Measurements from ENCODE around the gene TPPP3. TPM values are rescaled to one million over a fixed set of nuclear protein-coding genes. Genes with fewer than 3 reads are reported as not detected.

Gene TPPP3
- total RNA-seq, 1 donor, result 0.99 TPM

GRCh38 chr16:67394155-67395104, 1.1 kb upstream of the TPPP3 start:
- no peak overlapping the region for H3K4me3 ChIP-seq (ENCODE audit: low read depth, low read length)
- DNase-seq (ENCODE audit: low read depth), result no peak

GRCh38 chr16:67393788-67394154, 473 bp upstream of the TPPP3 start:
- DNase-seq (ENCODE audit: low read depth), result no peak
- no peak overlapping the region for H3K4me3 ChIP-seq (ENCODE audit: low read depth, low read length)
- no peak for TF ChIP-seq CTCF (IDR thresholded peaks at IDR 0.05; ENCODE audit: insufficient read depth, low read length)

More at GRCh38 chr16:67394155-67395104, 1.1 kb upstream of the TPPP3 start:
- no peak for TF ChIP-seq CTCF (IDR thresholded peaks at IDR 0.05; ENCODE audit: insufficient read depth, low read length)

- no peak overlapping the region for H3K4me3 ChIP-seq (ENCODE audit: low read depth, low read length)
- TF ChIP-seq CTCF (IDR thresholded peaks at IDR 0.05; ENCODE audit: insufficient read depth, low read length), result no peak
- DNase-seq (ENCODE audit: low read depth), result no peak
Observed at GRCh38 chr16:67392301-67393059, 818 bp downstream of the TPPP3 start.

- no peak for DNase-seq (ENCODE audit: low read depth)
- TF ChIP-seq CTCF (IDR thresholded peaks at IDR 0.05; ENCODE audit: insufficient read depth, low read length), result no peak
Observed at GRCh38 chr16:67391424-67392300, 1.6 kb downstream of the TPPP3 start.

GRCh38 chr16:67390816-67391423, 2.4 kb downstream of the TPPP3 start:
- H3K4me3 ChIP-seq (ENCODE audit: low read depth, low read length), result no peak overlapping the region
- no peak for DNase-seq (ENCODE audit: low read depth)
- no peak for TF ChIP-seq CTCF (IDR thresholded peaks at IDR 0.05; ENCODE audit: insufficient read depth, low read length)

More at GRCh38 chr16:67391424-67392300, 1.6 kb downstream of the TPPP3 start:
- no peak overlapping the region for H3K4me3 ChIP-seq (ENCODE audit: low read depth, low read length)
